GM18507 (cell line): Measurements from ENCODE around the gene TSHZ2.

ENCODE experiments used
- DNase-seq: peaks from one replicate; pipeline ENCODE4 v3.0.0; 2011; ENCODE audit warnings: low read depth; ENCODE audit not compliant: insufficient read length; ENCODE audit errors: extremely low spot score
- FAIRE-seq: peaks from 2 replicates; lab custom pipeline; 2011; peaks lifted over from hg19 to GRCh38; lab: Jason Lieb, UNC

The TSHZ2 gene

DNA sequence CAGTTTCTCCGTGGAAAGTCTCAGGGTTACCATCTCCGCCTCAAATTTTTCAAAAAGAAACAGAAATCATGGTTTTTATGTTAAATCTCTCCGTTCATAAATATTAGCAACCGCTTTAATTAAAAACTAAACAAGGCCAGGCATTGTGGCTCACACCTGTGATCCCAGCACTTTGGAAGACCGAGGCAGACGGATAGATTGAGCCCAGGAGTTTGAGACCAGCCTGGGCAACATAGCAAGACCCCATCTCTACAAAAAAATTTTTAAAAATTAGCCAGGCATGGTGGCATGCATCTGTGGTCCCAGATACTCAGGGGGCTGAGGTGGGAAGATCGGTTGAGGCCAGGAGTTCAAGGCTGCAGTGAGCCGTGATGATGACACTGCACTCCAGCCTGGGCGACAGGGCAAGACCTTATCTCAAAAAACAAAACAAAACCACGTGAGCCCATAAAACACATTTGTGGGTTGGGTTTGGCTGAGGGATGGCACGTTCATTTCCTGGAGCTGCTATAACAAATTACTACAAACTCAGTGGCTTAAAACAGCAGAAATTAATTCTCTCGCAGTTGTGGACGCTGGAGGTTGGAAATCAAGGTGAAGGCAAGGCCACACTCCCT is 398.3 kb downstream of the TSHZ2 start:
- DNase-seq (no peak), FAIRE-seq (no peak)

DNA sequence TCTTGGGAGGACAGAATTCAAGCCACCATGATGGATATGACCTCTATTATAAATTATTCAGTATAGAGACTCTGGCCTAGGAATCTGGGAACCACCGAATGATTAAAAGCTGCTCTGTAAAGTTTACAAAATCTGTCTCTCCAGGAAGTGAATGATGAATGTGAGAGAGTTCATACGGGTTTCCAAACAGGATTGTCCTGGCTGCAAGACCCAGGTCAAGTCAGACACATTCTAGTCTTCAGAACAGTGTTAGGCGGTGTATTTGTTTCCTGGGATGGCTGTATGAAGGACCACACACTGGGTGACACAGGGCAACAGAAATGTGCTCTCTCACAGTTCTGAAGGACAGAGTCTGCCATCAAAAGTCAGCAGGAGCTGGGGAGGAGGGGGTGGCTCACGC is 399.1 kb downstream of the TSHZ2 start:
- FAIRE-seq (no peak), DNase-seq (no peak)

DNA sequence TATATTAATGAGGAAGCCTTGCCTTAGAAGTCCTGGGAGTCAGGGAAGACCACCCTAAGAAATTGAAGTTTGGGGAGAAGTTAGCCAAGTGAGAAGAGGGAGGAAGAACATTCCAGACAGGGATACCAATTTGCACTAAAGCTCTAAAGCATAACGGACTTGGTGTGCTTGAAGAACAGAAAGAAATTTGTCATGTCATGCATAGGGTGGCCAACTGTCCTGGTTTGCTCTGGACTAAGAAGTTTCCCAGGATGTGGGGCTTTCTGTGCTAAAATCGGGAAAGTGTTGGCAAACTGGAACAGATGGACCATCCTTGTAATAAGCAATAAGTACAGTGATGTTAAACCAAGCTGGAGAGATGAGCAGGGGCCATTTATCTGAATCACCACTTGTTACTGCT is 403.9 kb downstream of the TSHZ2 start:
- FAIRE-seq, result no peak
- no peak for DNase-seq

DNA sequence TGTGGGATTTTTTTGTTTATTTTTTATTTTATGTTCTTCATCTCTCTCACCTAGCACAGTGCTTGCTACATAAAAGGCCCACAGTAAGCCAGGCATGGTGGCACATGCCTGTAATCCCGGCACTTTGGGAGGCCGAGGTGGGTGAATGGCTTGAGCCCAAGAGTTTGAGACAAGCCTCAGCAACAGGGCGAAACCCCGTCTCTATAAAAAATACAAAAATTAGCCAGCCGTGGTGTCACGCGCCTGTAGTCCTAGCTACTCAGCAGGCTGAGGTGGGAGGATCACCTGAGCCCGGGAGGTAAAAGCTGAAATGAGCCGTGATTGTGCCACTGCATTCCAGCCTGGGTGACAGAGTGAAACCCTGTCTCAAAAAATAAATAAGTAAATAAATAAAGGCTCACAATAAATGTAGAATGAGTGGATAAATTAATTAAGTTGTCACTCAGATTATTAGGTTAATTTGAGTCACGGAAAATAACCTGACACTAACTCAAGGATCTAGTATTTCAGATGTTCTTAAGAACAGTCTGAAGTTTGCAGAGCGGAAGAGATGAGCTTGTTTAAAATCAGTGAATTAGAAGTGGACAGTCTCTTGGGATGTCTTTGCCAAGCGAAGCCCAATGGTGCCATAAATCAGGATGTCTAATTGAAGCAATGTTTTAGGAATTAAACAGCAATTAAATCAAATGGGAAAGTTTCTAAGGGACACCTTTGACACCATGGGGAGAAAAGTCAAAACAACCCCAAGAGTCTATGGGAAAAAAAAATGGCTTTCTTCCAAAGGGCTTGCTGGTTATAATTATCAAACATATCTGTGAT is 407.1 kb downstream of the TSHZ2 start:
- DNase-seq (no peak), FAIRE-seq (no peak)

DNA sequence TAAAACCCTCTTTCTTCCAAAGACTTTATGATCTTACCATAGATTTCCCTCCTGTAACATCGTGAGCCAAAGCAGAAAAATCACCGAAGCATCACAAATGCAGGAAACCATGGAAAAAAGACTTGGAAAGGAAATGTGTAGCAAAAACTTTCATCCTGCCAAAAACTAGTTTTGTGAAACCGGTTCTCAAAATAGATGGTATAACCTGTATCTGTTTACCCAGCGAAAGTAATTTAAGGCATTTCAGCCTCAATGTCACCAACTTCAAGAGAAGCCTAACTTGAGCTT is 407.6 kb downstream of the TSHZ2 start:
- FAIRE-seq (no peak), DNase-seq (no peak)

DNA sequence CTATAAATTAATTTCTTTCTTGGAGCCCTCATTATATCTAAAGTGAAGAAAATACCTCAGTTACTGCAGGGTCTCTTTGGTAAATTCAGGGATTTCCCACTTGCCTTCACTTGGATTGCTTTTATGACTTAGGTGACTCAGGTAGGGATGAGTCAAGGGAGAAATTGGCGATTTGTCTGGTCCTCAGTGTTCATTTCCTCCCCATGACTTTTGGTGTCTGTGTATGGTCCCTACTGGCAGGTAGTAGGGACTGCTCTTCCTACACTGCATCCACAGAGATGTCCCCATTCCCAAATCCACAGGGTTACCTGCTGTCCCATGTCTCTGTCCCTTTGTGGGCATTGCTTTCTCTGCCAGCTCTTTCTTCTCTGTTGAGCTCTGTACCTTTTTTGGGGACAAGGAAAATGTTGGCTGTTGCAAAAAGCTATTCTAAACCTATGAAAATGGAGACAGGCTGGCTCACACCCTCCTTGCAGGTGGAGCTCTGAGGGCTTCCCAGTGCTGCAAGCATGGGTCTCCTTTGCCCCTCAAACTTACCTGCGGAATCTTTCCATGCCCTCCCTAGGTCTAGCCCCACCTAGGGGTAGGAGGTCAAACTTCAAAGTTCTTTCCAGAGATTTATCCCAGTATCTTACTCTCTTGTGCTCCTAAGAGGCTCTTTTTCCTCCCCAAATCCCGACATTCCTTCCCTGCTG is 409.6 kb downstream of the TSHZ2 start:
- FAIRE-seq (no peak), DNase-seq (no peak)

DNA sequence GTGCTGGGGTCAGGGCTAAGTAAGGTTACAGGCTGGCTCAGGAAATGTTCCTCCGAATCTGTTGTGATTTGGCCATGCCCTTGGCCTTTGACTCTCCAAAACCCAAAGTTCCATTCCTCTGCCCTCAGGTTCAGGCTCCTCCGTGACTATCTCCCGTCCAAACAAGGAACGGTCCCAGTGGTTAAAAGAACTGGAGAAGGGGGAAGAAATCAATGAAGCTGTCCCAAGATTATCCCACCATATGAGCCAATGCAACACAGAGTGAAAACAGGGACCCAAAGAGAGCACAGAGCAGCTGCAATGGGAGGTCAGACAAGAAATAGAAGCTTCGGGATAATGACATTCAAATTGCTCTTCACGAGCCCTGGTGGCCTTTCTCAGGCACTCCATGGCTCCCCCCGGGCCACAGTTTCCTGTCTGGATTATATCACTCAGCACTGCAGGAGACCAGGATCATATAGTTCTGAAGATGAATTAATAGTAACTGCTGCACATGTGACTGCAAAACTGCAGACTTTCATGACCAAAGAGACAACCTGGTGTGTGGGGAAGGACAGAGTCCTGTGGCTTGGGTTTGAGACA is 410.2 kb downstream of the TSHZ2 start:
- FAIRE-seq (no peak), DNase-seq (no peak)

DNA sequence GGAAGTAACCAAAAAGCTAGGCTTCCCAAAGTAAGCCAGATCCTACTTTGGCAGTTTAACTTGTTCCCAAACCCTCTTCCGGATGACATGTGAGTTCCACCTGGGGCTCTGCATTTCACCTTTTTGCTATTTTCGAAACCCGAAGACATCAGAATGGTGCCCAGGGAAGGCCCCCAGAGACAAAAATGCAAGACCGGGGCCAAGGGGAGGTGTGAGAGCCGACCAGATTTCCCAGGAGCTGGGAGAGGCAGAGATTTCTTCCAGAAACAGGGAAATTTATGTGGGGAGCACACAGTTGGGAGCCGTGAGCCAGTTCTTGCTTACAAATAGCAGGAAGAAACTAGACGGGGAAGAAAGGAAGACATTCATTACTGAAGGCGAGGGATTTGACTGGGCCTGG is 411.8 kb downstream of the TSHZ2 start:
- no peak for DNase-seq
- no peak for FAIRE-seq

DNA sequence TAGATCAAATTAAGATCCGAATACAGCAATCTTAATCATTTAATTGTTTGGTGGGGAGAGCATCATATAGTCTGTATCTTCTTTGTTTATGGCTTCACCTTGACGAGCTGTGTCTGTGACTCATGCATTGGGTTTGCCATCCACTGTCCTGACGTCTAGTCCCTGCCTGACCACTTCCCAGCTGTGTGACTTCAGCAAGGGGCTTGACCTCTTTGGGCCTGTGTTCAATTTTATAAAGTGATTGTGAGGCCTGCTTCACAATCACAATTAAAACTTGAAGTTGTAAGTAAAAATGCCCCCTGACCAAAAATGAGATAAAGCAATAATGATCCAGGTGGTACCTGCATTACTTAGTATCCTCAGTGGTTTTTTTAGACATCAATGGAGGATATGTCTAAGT is 412.2 kb downstream of the TSHZ2 start:
- FAIRE-seq (no peak), DNase-seq (no peak)

DNA sequence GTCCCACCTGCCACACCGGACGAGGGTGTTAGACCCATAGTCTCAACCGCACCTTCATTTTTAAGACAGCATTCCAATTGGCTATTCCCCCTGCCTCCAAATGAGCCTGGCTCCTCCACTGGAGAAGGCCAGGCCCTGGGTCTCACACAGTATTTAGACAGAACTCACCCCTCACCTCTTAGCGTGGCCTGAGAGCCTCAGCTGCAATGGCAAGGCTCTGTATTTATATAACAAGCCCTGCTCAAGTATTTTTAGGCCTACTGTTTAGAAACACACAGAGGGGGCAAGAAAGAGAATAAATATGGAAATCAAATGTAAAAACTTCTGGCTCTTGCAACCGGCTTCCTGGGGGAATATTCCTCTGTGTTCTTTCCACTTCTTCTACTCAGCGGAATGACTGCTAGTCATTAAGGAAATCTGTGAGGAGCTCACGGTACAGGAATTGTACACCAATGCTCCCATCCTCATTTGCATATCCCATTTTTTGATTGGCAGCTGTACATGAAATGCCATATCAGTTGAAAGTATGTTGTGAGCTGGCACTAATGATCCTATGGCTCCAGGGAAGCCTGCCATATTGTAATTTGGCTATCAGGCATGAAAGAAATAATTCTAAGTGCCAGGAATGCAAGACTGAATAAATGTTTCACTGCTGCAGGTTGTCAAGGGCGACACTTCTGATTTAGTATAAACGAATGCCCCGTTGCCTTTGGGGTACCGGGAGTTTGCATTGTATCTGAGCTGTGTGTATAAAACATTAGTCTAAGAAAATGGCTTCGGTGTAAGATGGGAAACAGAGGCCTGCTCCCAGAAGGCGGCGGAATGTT is 414.0 kb downstream of the TSHZ2 start:
- DNase-seq (no peak), FAIRE-seq (no peak)

DNA sequence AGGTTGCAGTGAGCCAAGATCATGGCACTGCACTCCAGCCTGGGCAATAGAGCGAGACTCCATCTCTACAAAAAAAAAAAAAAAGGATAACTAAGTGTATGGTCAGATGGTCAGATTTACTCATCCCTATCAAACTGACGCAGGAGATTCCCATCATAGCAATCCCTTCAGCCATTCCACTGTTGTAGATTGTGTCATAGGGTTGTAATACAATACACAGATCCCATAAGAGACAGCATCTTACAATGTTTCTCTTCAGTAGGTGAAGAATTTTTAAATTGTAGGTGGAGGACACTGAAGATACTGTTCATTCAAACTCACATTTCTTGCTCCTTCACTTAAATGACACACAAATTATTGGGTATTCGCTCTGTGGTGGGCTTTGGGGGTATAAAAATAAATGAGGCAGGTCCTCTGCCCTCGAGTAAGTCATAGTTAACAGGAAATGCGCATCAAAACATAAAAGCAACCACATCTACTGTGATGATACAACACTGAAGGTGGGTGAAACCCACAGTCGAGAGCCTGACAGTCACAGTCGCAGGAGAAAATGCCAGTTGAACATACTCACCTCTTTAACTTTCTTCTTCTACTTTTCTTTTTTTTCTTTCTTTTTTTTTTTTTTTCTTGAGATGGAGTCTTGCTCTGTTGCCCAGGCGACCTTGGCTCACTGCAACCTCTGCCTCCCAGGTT is 416.0 kb downstream of the TSHZ2 start:
- FAIRE-seq, result no peak
- no peak for DNase-seq

DNA sequence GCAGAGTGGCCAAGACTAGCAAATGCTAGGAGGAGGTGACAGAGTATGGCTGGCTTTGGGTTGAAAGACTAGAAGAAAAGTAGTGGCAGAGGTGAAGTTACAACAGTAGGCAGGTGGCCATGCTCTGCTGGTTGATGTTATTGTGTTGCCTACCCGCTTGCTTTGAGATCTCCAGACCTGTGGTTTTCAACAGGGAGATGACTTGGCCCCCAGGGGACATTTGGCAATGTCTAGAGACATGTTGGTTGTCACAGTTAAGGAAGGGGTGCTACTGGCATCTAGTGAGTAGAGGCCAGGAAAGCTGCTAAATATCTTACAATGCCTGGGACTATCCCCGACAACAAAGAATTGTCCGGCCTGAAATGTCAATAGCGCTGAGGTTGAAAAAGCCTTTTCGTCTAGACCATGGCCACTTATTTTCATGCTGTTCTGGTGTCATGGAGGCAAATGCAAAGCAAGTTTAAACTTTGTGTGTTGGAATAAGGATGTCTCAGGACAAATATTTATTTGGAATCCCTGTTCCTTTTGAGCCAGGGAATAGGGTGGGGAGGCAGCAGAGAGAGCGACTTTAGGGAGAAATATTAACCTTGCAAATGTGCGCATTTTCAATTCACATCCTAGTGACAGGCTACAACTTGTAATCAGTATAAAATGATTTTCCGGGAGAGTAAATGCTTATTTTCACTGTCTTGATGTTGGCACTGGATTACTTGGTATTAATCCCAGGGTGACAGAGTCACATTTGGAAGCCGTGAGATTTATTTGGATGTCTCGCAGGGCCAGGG is 417.6 kb downstream of the TSHZ2 start:
- DNase-seq (no peak), FAIRE-seq (no peak)

DNA sequence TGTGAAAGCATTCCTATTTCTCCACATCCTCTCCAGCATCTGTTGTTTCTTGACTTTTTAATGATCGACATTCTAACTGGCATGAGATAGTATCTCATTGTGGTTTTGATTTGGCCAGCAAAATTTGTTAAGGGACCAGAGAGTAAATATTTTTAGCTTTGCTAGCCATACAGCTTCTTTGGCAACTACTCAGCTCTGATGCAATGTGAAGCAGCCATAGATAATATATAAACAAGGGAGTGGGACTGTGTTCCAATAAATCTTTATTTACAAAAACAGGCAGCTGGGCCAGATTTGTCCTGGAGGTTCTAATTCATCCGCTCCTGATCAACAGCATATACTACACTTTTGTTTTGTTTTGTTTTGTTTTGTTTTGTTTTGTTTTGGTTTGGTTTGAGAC is 418.6 kb downstream of the TSHZ2 start:
- FAIRE-seq (no peak), DNase-seq (no peak)

DNA sequence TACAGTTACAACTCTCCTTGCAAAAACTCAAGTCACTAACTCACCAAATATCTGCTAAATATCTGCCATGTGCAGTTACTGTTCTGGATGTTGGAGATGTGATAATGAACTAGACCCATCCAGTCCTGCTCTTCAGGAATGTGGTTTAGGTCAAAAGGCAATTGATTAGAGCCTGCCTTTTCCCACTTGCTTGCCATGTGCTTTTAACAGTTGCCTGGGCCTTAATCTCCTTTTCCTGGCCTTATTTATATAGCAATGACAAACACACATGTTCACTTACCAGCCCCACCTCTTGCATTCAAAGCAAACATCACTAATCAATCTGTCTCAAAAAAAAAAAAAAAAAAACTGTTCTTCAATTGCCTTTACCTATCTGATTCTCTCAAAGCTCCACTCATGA is 422.3 kb downstream of the TSHZ2 start:
- no peak for FAIRE-seq

DNA sequence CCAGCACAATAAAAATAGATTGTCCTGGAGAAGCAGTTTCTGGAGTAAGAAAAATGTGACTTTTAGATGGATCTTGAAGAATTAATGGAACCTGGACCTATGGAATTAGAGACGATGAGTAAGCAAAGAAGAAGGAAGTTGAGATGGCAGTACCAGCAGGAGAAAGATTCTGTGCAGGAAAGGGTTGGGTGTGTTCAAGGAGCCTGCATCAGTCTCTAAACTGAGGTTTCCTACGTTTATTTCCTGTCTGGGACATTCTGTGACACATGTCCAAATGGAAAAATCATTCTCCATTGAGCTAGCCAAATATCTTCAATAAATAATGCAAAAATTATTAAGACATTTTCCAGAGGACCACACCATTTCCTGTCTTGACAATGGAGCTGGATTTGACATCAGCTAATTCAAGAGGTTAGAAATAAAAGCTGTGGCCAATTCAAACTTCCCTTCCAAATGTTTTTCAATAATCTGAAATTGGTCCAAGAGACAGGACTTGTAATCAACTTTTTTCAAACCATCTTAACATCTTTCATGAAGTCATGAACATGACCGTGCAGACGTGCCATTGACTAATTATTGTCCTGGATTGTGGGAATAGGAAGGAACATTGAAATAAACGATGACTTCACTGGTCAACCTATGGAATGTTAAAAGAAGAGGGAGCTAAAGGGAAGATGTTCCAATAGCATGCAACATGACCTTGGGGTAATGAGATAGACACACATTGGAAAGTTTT is 423.2 kb downstream of the TSHZ2 start:
- DNase-seq, result no peak
- no peak for FAIRE-seq

More for the DNA sequence above, 422.3 kb downstream of the TSHZ2 start:
- no peak for DNase-seq

DNA sequence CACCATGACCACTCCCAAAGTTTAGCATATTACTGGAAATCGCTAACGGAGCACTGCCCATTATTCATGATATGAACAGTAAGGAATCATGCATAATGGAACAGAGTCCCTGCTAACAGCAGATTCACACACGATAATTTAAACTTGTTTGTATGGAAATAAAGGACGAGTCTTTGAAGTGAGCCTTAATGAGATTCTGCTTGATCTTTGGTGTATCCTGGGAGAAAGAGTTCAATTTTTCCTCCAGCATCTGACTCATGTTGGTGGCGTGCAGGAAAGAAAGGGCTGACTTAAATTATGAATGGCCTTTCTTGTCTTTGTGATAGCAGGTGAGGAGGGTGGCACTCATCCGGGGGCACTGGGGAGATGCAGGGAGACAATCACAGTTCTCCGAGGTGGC is 426.9 kb downstream of the TSHZ2 start:
- FAIRE-seq, result no peak

DNA sequence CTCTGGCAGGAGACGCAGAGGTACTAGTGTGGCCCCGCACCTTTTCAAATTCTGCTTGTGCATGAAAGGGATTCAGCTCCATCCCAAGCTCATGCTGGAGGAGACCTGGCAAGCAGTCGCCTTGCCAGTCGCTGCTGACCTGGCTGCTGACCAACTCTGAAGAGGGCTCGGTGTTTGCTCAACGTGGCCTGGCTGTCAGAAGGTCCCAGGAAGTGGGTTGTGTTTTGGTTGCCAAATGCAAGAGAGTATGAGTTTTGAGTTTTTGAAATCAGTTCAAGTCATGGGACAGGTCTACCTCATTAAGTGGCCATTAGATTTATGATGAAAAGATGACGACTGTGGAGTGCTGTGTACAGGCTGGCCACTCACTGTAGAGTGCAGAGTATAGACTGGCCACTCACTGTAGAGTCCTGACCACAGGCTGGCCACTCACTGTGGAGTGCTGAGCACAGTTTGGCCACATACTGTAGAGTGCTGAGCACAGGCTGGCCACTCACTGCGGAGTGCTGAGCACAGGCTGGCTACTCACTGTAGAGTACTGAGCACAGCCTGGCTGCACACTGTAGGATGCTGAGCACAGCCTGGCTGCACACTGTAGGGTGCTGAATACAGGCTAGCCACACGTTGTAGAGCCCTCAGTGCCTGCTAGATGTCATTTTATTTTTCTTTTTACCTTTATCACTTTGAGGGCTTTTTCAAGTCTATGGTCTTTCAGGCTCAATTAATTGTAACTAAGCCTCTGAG is 427.6 kb downstream of the TSHZ2 start:
- DNase-seq, result no peak
- no peak for FAIRE-seq

More for the DNA sequence above, 426.9 kb downstream of the TSHZ2 start:
- no peak for DNase-seq
